KMS-11 (cell line): ENCODE results near the gene ADIPOQ.
"Not testable (repeated sequence)": the region's sequence is repeated elsewhere in the genome, so short reads cannot be mapped to it uniquely, and the experiment has no call there.

Source experiments
- H2AFZ ChIP-seq: fragments of 200-600 bp; sonication (generic); 2 replicates; pipeline ENCODE4 v1.6.1; 2016; ENCODE audit warnings: antibody characterized with exemption, mixed run types, low read depth
- H3K27ac ChIP-seq: fragments of 200-600 bp; sonication (generic); 2 replicates; pipeline ENCODE4 v1.6.1; 2016; ENCODE audit warnings: mild to moderate bottlenecking, mixed run types
- H3K27me3 ChIP-seq: fragments of 200-600 bp; sonication (generic); 2 replicates; pipeline ENCODE4 v1.6.1; 2017; ENCODE audit warnings: mild to moderate bottlenecking, low read depth, mixed run types, moderate library complexity; ENCODE audit not compliant: insufficient read depth
- H3K36me3 ChIP-seq: fragments of 200-600 bp; sonication (generic); 2 replicates; pipeline ENCODE4 v1.6.1; 2017; ENCODE audit warnings: mild to moderate bottlenecking, mixed run types; ENCODE audit not compliant: insufficient read depth
- H3K4me1 ChIP-seq: fragments of 200-600 bp; sonication (generic); 2 replicates; pipeline ENCODE4 v1.6.1; 2016; ENCODE audit warnings: mild to moderate bottlenecking, low read depth, mixed run types; ENCODE audit not compliant: poor library complexity, severe bottlenecking
- H3K4me2 ChIP-seq: fragments of 200-600 bp; sonication (generic); 2 replicates; pipeline ENCODE4 v1.7.0; 2016; ENCODE audit warnings: mild to moderate bottlenecking, mixed run types
- H3K4me3 ChIP-seq: fragments of 200-600 bp; sonication (generic); IDR thresholded peaks from 2 replicates; pipeline ENCODE4 v1.6.1; 2017; ENCODE audit warnings: low read depth, low read length, mixed read lengths; ENCODE audit not compliant: insufficient read depth
- H3K79me2 ChIP-seq: fragments of 200-600 bp; sonication (generic); 2 replicates; pipeline ENCODE4 v1.6.1; 2016; ENCODE audit warnings: low read depth, mixed run types; ENCODE audit not compliant: insufficient read depth
- H3K9ac ChIP-seq: fragments of 200-600 bp; sonication (generic); 2 replicates; pipeline ENCODE4 v1.6.1; 2016; ENCODE audit warnings: mild to moderate bottlenecking, mixed run types
- H4K20me1 ChIP-seq: fragments of 200-600 bp; sonication (generic); 2 replicates; pipeline ENCODE4 v1.6.1; 2016; ENCODE audit warnings: mild to moderate bottlenecking, mixed run types; ENCODE audit not compliant: insufficient read depth
- CTCF ChIP-seq: fragments of 200-600 bp; sonication (generic); conservative IDR thresholded peaks from 2 replicates; pipeline ENCODE4 v1.6.1; 2017; ENCODE audit warnings: low read depth, mild to moderate bottlenecking, antibody characterized with exemption, low read length, moderate library complexity, mixed read lengths

Gene ADIPOQ

GRCh38 chr3:186886202-186886981 lies 43.9 kb downstream of the ADIPOQ start:
- Histone ChIP-seq H4K20me1 (no peaks in the 10 kb centered on the region), H3K27me3 (no peaks in the 10 kb centered on the region), H3K4me3 (no peak overlapping the region), H3K4me1 (no peaks in the 10 kb centered on the region), H3K27ac (no peak overlapping the region), H3K36me3 (no peaks in the 10 kb centered on the region), H3K9ac (no peak overlapping the region), H3K4me2 (no peak overlapping the region), H3K79me2 (no peaks in the 10 kb centered on the region), H2AFZ (no peak overlapping the region)
- TF ChIP-seq CTCF: no peak

GRCh38 chr3:186887507-186887938 lies 45.0 kb downstream of the ADIPOQ start:
- H2AFZ ChIP-seq, H3K27me3 ChIP-seq, H3K27ac ChIP-seq, H3K36me3 ChIP-seq, H3K4me3 ChIP-seq, H3K79me2 ChIP-seq, H3K4me2 ChIP-seq, H3K4me1 ChIP-seq, H4K20me1 ChIP-seq, H3K9ac ChIP-seq: not testable (repeated sequence)

GRCh38 chr3:186888569-186888968 lies 46.1 kb downstream of the ADIPOQ start:
- H3K27me3 ChIP-seq: no peaks in the 10 kb centered on the region
- H4K20me1 ChIP-seq: no peaks in the 10 kb centered on the region
- TF ChIP-seq CTCF: no peak
- H3K27ac ChIP-seq: no peak overlapping the region
- no peak overlapping the region for H3K9ac ChIP-seq
- H3K4me1 ChIP-seq: no peaks in the 10 kb centered on the region
- no peaks in the 10 kb centered on the region for H3K36me3 ChIP-seq
- no peak overlapping the region for H3K4me3 ChIP-seq
- H3K79me2 ChIP-seq: no peaks in the 10 kb centered on the region
- no peak overlapping the region for H3K4me2 ChIP-seq
- H2AFZ ChIP-seq: no peak overlapping the region

GRCh38 chr3:186889698-186890097 lies 47.2 kb downstream of the ADIPOQ start:
- H3K4me2 ChIP-seq, H4K20me1 ChIP-seq, H3K27ac ChIP-seq, H2AFZ ChIP-seq, H3K79me2 ChIP-seq, H3K36me3 ChIP-seq, H3K4me3 ChIP-seq, H3K4me1 ChIP-seq, H3K9ac ChIP-seq, H3K27me3 ChIP-seq: not testable (repeated sequence)

- no peak overlapping the region for H2AFZ ChIP-seq
- no peak overlapping the region for H3K4me2 ChIP-seq
- H3K27me3 ChIP-seq: no peaks in the 10 kb centered on the region
- H3K9ac ChIP-seq: no peak overlapping the region
- TF ChIP-seq CTCF: no peak
- H3K4me1 ChIP-seq: no peaks in the 10 kb centered on the region
- H3K4me3 ChIP-seq: no peak overlapping the region
- no peaks in the 10 kb centered on the region for H3K79me2 ChIP-seq
- H4K20me1 ChIP-seq: no peaks in the 10 kb centered on the region
- H3K36me3 ChIP-seq: no peaks in the 10 kb centered on the region
- no peak overlapping the region for H3K27ac ChIP-seq
These were observed 48.4 kb downstream of the ADIPOQ start for GRCh38 chr3:186890911-186891310.

- H3K27me3 ChIP-seq, H4K20me1 ChIP-seq, H3K4me3 ChIP-seq, H3K9ac ChIP-seq, H3K36me3 ChIP-seq, H3K79me2 ChIP-seq, H3K4me1 ChIP-seq, H3K27ac ChIP-seq, H3K4me2 ChIP-seq, H2AFZ ChIP-seq: not testable (repeated sequence)
These were observed 50.6 kb downstream of the ADIPOQ start for GRCh38 chr3:186893071-186893470.
